Type B pancreatic cell (in vitro differentiated cells): ENCODE results near the gene INF2. TPM values are rescaled to one million over a fixed set of nuclear protein-coding genes. Genes with fewer than 3 reads are reported as not detected.

Experiments
- DNase-seq: peaks from one replicate; pipeline ENCODE4 v3.0.0; 2021; ENCODE audit warnings: mixed read lengths; ENCODE audit not compliant: unreplicated experiment; ENCODE audit errors: extremely low spot score
- H3K27ac Mint-ChIP-seq: 2 replicates; pipeline ENCODE4 v1.8.0; 2021; ENCODE audit warnings: mild to moderate bottlenecking, mixed read lengths
- H3K27me3 Mint-ChIP-seq: 2 replicates; pipeline ENCODE4 v1.8.0; 2021; ENCODE audit warnings: mixed read lengths
- H3K36me3 Mint-ChIP-seq: 2 replicates; pipeline ENCODE4 v1.8.0; 2021; ENCODE audit warnings: mixed read lengths
- H3K4me1 Mint-ChIP-seq: one replicate; pipeline ENCODE4 v1.8.0; 2021; ENCODE audit warnings: mixed read lengths; ENCODE audit not compliant: unreplicated experiment
- H3K4me3 Mint-ChIP-seq: 2 replicates; pipeline ENCODE4 v1.8.0; 2021; ENCODE audit warnings: mild to moderate bottlenecking, mixed read lengths
- H3K9me3 Mint-ChIP-seq: 2 replicates; pipeline ENCODE4 v1.8.0; 2021; ENCODE audit warnings: mixed read lengths
- total RNA-seq: library from RNA; stranded (reverse); gene quantifications from 2 replicates; pipeline ENCODE4 v1.2.1, GENCODE V29; 2021; ENCODE audit warnings: low replicate concordance
- TF ChIP-seq, protein P1 (sequence below): fragments of 200-600 bp; sonication (generic); conservative IDR thresholded peaks from 2 replicates; pipeline ENCODE4 v1.5.0; 2021; ENCODE audit warnings: antibody characterized with exemption, mild to moderate bottlenecking

The INF2 gene
- total RNA-seq, 1 donor from 2014 or later, result 45.6 TPM

DNA sequence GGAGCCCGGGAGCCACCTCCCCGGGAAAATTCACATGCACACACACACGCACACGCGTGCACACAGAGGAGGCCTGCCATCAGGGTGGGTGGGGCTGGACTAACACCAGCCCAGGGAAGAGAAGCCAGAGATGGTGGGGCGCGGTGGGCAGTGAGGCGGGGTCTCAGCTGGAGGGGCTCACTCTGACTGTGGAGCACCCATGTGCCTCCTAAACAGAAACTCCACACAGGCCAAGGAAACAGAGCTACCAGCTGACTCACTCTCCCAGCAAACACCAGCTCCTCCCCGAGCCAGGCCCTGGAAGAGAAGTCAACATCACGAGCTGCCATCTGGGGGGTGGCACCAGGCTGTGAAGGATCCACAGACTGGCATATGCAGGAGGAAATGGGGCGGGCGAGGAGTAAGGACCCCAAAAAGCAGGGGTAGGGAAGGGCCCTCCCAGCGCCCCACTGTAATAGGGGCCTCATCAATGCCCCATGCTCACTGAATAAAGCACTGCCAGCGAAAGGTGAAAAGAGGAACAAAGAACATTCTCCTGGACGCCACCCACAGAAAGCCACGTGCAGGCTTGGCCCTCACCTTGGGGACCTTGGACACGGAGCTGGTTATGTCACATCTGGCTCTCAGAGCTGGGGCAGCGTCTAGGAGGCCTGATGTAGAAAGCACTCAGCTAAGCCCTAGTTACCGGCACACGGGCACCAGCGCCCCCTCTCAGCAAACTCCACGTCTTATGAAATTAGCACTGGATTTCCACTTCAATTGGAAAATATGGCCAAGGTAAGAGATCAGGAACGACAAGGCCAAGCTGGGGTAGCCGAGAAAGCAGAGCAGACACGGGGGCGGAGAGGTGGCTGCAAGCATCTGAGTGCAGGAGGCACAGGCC, 8.4 kb upstream of the INF2 start:
- TF ChIP-seq, protein P1, sequence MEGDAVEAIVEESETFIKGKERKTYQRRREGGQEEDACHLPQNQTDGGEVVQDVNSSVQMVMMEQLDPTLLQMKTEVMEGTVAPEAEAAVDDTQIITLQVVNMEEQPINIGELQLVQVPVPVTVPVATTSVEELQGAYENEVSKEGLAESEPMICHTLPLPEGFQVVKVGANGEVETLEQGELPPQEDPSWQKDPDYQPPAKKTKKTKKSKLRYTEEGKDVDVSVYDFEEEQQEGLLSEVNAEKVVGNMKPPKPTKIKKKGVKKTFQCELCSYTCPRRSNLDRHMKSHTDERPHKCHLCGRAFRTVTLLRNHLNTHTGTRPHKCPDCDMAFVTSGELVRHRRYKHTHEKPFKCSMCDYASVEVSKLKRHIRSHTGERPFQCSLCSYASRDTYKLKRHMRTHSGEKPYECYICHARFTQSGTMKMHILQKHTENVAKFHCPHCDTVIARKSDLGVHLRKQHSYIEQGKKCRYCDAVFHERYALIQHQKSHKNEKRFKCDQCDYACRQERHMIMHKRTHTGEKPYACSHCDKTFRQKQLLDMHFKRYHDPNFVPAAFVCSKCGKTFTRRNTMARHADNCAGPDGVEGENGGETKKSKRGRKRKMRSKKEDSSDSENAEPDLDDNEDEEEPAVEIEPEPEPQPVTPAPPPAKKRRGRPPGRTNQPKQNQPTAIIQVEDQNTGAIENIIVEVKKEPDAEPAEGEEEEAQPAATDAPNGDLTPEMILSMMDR, result peak; percentile 42

DNA sequence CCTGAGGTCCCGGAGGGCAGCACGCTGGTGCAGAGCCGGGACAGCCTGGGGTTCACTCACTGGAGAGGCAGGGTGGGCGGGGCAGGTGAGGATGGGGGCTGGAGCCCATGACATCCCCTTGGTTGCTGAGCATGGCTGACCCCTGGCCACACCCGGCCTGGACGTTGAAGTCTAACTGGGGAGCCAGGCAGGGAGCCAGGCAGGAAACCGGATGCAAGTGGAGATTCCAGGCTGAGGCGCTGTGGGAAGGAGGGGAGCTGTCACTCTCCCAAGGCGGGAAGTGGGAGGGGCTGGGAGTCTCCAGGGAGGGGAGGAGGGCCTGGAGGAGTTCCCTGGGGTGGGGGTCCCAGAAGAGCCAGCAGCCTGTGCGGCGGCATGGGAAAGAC, 7.7 kb upstream of the INF2 start:
- peak overlapping the region; percentile 82 for H3K27ac Mint-ChIP-seq
- H3K4me3 Mint-ChIP-seq, result peak overlapping the region; percentile 74
- H3K4me1 Mint-ChIP-seq, result peaks cover 37% of the 10 kb centered on the region

More for the DNA sequence above, 8.4 kb upstream of the INF2 start:
- Mint-ChIP-seq H3K36me3 (no peaks in the 10 kb centered on the region), H3K27me3 (no peaks in the 10 kb centered on the region), H3K4me3 (peak overlapping the region; percentile 74), H3K27ac (peak overlapping the region; percentile 82), H3K9me3 (peaks cover 7% of the 10 kb centered on the region), H3K4me1 (peaks cover 38% of the 10 kb centered on the region)
- no peak for DNase-seq

DNA sequence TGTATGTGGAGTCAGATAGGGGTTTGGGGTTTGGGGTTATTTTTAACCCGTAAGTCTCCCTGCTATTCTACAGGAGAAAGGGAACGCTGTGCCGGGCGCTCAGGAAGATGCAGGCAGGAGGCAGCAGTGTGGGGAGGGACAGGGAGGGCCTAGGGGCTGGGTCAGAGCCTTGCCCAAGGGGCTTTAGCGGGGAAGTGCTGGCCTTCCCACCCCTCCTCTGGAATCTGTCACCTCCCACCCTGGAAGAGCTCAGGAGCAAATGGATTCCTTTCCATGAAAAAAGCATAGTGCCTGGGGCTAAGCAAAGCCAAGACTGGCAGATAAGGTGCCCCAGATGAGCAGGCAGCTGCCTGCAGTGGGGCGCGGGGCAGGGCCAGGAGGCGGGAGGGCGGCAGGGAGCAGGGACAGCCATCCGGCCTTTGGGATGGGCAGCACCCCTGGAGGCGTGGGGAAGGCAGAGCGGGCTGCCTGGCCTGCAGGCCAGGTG, 7.3 kb upstream of the INF2 start:
- Mint-ChIP-seq H3K4me1 (peaks cover 35% of the 10 kb centered on the region), H3K36me3 (no peaks in the 10 kb centered on the region), H3K4me3 (peak overlapping the region; percentile 74), H3K9me3 (peaks cover 7% of the 10 kb centered on the region), H3K27ac (peak overlapping the region; percentile 70), H3K27me3 (no peaks in the 10 kb centered on the region)
- no peak for DNase-seq
- TF ChIP-seq, protein P1, result no peak

More for the DNA sequence above, 7.7 kb upstream of the INF2 start:
- H3K27me3 Mint-ChIP-seq, result no peaks in the 10 kb centered on the region
- peaks cover 7% of the 10 kb centered on the region for H3K9me3 Mint-ChIP-seq
- TF ChIP-seq, protein P1, result peak; percentile 1
- no peak for DNase-seq
- H3K36me3 Mint-ChIP-seq, result no peaks in the 10 kb centered on the region

DNA sequence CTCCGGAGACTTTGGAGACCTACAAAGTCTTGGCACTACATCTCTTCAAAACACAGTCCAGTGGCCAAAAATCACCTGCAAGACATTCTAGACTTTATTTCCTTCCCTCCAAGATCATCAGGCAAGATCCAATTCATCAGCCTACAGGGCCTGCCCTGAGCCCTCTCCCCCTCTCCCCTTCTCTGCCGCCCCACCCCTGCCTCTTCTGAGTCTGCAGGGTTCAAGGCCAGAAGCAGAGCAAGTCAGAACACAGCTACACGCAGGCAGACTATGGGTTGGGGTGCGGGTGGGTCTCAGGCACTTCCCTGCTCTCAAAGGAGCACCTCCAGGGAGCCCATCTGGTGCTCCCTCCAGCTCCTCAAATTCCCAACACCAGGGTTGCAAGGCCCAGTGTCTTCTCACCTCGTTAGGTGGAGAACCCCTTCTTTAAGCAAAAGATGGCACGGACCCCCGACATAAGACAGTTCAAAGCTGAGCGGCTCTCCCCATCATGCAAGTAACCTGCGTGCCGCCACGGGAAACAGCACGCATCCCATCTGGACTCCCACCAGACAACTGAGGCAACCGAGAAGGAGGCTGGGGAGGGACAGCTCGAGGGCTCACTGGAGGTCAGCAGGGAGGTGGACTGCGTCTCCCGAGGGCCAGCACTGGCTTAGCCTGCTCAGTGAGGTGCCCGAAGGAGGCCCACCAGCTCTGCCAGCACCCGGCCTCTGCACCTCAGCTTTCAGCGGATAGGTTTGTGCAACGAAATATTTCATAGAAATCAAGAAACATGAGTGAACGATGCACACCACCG, 5.6 kb upstream of the INF2 start:
- TF ChIP-seq, protein P1, result no peak
- DNase-seq, result no peak
- peak overlapping the region; percentile 80 for H3K27ac Mint-ChIP-seq
- H3K36me3 Mint-ChIP-seq, result no peaks in the 10 kb centered on the region
- H3K9me3 Mint-ChIP-seq, result peaks cover 7% of the 10 kb centered on the region
- H3K27me3 Mint-ChIP-seq, result no peaks in the 10 kb centered on the region
- H3K4me3 Mint-ChIP-seq, result peak overlapping the region; percentile 42
- H3K4me1 Mint-ChIP-seq, result peaks cover 41% of the 10 kb centered on the region

DNA sequence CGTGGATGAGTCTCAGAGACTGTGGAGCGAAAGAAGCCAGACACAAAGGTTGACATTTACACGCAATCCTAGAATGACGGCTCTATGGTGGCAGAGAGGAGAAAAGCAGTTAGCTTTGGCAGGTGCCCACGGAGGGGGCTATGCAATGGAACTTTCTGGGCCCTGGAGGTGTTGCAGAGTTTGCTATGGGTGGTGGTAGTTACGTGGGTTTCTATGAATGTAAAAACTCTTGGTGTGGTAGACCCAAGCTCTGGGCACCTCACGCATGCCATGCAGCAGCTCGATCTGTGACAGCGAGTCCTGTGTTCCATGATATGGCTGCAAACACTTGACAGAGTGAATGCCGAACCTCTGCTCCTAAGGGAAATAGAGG, 5.0 kb upstream of the INF2 start:
- peaks cover 7% of the 10 kb centered on the region for H3K9me3 Mint-ChIP-seq
- no peaks in the 10 kb centered on the region for H3K36me3 Mint-ChIP-seq
- no peaks in the 10 kb centered on the region for H3K27me3 Mint-ChIP-seq
- TF ChIP-seq, protein P1, result no peak
- H3K27ac Mint-ChIP-seq, result peak overlapping the region; percentile 62
- H3K4me1 Mint-ChIP-seq, result peaks cover 41% of the 10 kb centered on the region
- DNase-seq, result no peak
- peak overlapping the region; percentile 30 for H3K4me3 Mint-ChIP-seq
